DMS153 (cell line): Measurements from ENCODE around the gene STING1.
"Not testable (repeated sequence)": the region's sequence is repeated elsewhere in the genome, so short reads cannot be mapped to it uniquely, and the experiment has no call there.

Experiments used
- DNase-seq: peaks from one replicate; lab custom pipeline; 2025; lab: John Stamatoyannopoulos, UW

The STING1 gene

GRCh38 chr5:139503036-139503817 lies 20.7 kb upstream of the STING1 start:
- not testable (repeated sequence) for DNase-seq

- no peak for DNase-seq
Observed at GRCh38 chr5:139501381-139501780, 18.8 kb upstream of the STING1 start.

GRCh38 chr5:139495638-139496435 lies 13.3 kb upstream of the STING1 start:
- no peak for DNase-seq

- DNase-seq = no peak
Observed at GRCh38 chr5:139494832-139495231, 12.3 kb upstream of the STING1 start.

GRCh38 chr5:139494256-139494655 lies 11.7 kb upstream of the STING1 start:
- no peak for DNase-seq

GRCh38 chr5:139492700-139493192 lies 10.2 kb upstream of the STING1 start:
- no peak for DNase-seq

- DNase-seq = no peak
Observed at GRCh38 chr5:139488260-139488659, 5.7 kb upstream of the STING1 start.

- no peak for DNase-seq
Observed at GRCh38 chr5:139486201-139486600, 3.6 kb upstream of the STING1 start.

GRCh38 chr5:139482890-139483208 lies 291 bp upstream of the STING1 start:
- DNase-seq = not testable (repeated sequence)

- DNase-seq = peak; percentile 16
Observed at GRCh38 chr5:139481580-139482049, 943 bp downstream of the STING1 start.

GRCh38 chr5:139481122-139481533 lies 1.4 kb downstream of the STING1 start:
- no peak for DNase-seq

GRCh38 chr5:139479729-139480128 lies 2.8 kb downstream of the STING1 start:
- not testable (repeated sequence) for DNase-seq

GRCh38 chr5:139478657-139479423 lies 3.7 kb downstream of the STING1 start:
- DNase-seq = not testable (repeated sequence)

- no peak for DNase-seq
Observed at GRCh38 chr5:139475865-139476617, 6.5 kb downstream of the STING1 start.

GRCh38 chr5:139474890-139475791 lies 7.4 kb downstream of the STING1 start:
- no peak for DNase-seq

- DNase-seq = no peak
Observed at GRCh38 chr5:139473565-139473964, 9.0 kb downstream of the STING1 start.

- no peak for DNase-seq
Observed at GRCh38 chr5:139473105-139473504, 9.5 kb downstream of the STING1 start.

GRCh38 chr5:139472386-139473030 lies 10.1 kb downstream of the STING1 start:
- no peak for DNase-seq

GRCh38 chr5:139470821-139471300 lies 11.7 kb downstream of the STING1 start, which contains the start of gene SMIM33:
SMIM33 (plus strand) TSS chr5:139471004; CDS start chr5:139471122, 118 bp downstream.
- no peak for DNase-seq
